H1 (cell line): ENCODE data around the gene FOXK1. TPM values are rescaled to one million over a fixed set of nuclear protein-coding genes. Genes with fewer than 3 reads are reported as not detected.

ENCODE experiments used
- CTCF ChIA-PET: fragments of 300-600 bp; sonication (Branson Sonifier 250); formaldehyde crosslinking; loops from one replicate; lab custom pipeline; 2021; ENCODE audit not compliant: partially characterized antibody; lab: Charles Lee
- POLR2A ChIA-PET: fragments of 300-600 bp; sonication (Branson Sonifier 250); formaldehyde crosslinking; loops from one replicate; lab custom pipeline; 2021; ENCODE audit warnings: inconsistent platforms; ENCODE audit not compliant: partially characterized antibody; lab: Charles Lee
- DNase-seq, 2 experiments: peaks; one replicate each; pipeline versions ENCODE4 v3.0.0 to v3.0.0-alpha.2; 2010 to 2022; ENCODE audit warnings: low spot score in 2 of 2, low read depth in 1 of 2, mixed read lengths in 1 of 2
- FAIRE-seq: peaks from 2 replicates; lab custom pipeline; 2011; peaks lifted over from hg19 to GRCh38; lab: Jason Lieb, UNC
- H2AFZ ChIP-seq: 2 replicates; pipeline ENCODE4 v1.8.1; 2012; ENCODE audit warnings: low read length, inconsistent platforms
- H2AK5ac ChIP-seq: 2 replicates; pipeline ENCODE4 v1.6.1; 2013; ENCODE audit warnings: low read depth, low read length
- H2BK120ac ChIP-seq: replicated peaks from 2 replicates; pipeline ENCODE3; 2013; ENCODE audit warnings: low read depth, low read length, inconsistent platforms
- H2BK12ac ChIP-seq: 2 replicates; pipeline ENCODE4 v1.6.1; 2013; ENCODE audit warnings: low read depth, low read length
- H2BK15ac ChIP-seq: 2 replicates; pipeline ENCODE4 v1.6.1; 2013; ENCODE audit warnings: low read length
- H2BK20ac ChIP-seq: 2 replicates; pipeline ENCODE4 v1.6.1; 2013; ENCODE audit warnings: low read length
- H2BK5ac ChIP-seq: 2 replicates; pipeline ENCODE4 v1.6.1; 2013; ENCODE audit warnings: low read depth, low read length
- H3K14ac ChIP-seq: 2 replicates; pipeline ENCODE4 v1.6.1; 2013; ENCODE audit warnings: inconsistent platforms; ENCODE audit not compliant: insufficient read length
- H3K18ac ChIP-seq: 2 replicates; pipeline ENCODE4 v1.6.1; 2013; ENCODE audit warnings: low read length; ENCODE audit errors: extremely low read depth
- H3K23ac ChIP-seq: 2 replicates; pipeline ENCODE4 v1.6.1; 2013; ENCODE audit warnings: inconsistent platforms; ENCODE audit not compliant: insufficient read length
- H3K23me2 ChIP-seq: 2 replicates; pipeline ENCODE4 v1.6.1; 2013; ENCODE audit warnings: low read depth, low read length
- H3K27ac ChIP-seq: 2 replicates; pipeline ENCODE4 v1.6.1; 2011; ENCODE audit warnings: low read depth, low read length, inconsistent platforms
- H3K27me3 ChIP-seq, 4 experiments: replicated peaks in 1 of 4; 1 replicate in 1 of 4; 2 replicates in 3 of 4; pipeline versions ENCODE4 v1.6.1 to v1.8.1; 2011 to 2013; ENCODE audit warnings: low read length in 3 of 4, mild to moderate bottlenecking in 3 of 4, inconsistent platforms in 2 of 4, mixed read lengths in 2 of 4, moderate library complexity in 1 of 4; ENCODE audit not compliant: control insufficient read depth in 3 of 4, insufficient read depth in 3 of 4; ENCODE audit errors: extremely low read depth in 1 of 4
- H3K36me3 ChIP-seq, 4 experiments: 2 replicates each; pipeline versions ENCODE4 v1.6.1 to v1.8.1; 2011 to 2013; ENCODE audit warnings: mild to moderate bottlenecking in 4 of 4, low read length in 3 of 4, moderate library complexity in 2 of 4, control low read depth in 1 of 4, inconsistent platforms in 1 of 4; ENCODE audit not compliant: insufficient read depth in 4 of 4, control insufficient read depth in 2 of 4
- H3K4ac ChIP-seq: replicated peaks from 2 replicates; pipeline ENCODE3; 2013; ENCODE audit warnings: low read length, low read depth, mixed read lengths, inconsistent platforms; ENCODE audit not compliant: insufficient read length
- H3K4me1 ChIP-seq, 4 experiments: replicated peaks in 1 of 4; 1 replicate in 1 of 4; 2 replicates in 3 of 4; pipeline versions ENCODE4 v1.6.1 to v1.8.1; 2011 to 2013; ENCODE audit warnings: low read length in 3 of 4, inconsistent platforms in 2 of 4, mixed read lengths in 1 of 4; ENCODE audit not compliant: insufficient read depth in 4 of 4, control insufficient read depth in 3 of 4
- H3K4me2 ChIP-seq, 2 experiments: 2 replicates each; pipeline versions ENCODE4 v1.6.1 to v1.8.1; 2011 to 2013; ENCODE audit warnings: low read depth in 2 of 2, low read length in 2 of 2, control low read depth in 1 of 2, inconsistent platforms in 1 of 2, mild to moderate bottlenecking in 1 of 2; ENCODE audit not compliant: insufficient read depth in 1 of 2
- H3K4me3 ChIP-seq, 4 experiments: fragments of 200-600, 300-600 bp in 1 of 4; sonication (generic), shearing (Covaris generic), sonication (Bioruptor Twin) in 1 of 4; 2 replicates each; pipeline versions ENCODE4 v1.5.1 to v1.8.1; 2011 to 2016; ENCODE audit warnings: low read length in 4 of 4, low read depth in 3 of 4, control low read depth in 2 of 4, inconsistent platforms in 2 of 4, mild to moderate bottlenecking in 2 of 4, mixed read lengths in 1 of 4, moderate library complexity in 1 of 4; ENCODE audit not compliant: insufficient read depth in 2 of 4; ENCODE audit errors: extremely low read depth in 1 of 4
- H3K56ac ChIP-seq: replicated peaks from 2 replicates; pipeline ENCODE3; 2013; ENCODE audit warnings: low read depth, mild to moderate bottlenecking, mixed read lengths, low read length, inconsistent platforms; ENCODE audit not compliant: insufficient read length
- H3K79me1 ChIP-seq: 2 replicates; pipeline ENCODE4 v1.6.1; 2013; ENCODE audit warnings: low read depth, low read length, control low read depth
- H3K79me2 ChIP-seq, 2 experiments: 2 replicates each; pipeline versions ENCODE4 v1.6.1 to v1.8.1; 2012 to 2013; ENCODE audit warnings: low read length in 2 of 2, mild to moderate bottlenecking in 2 of 2, inconsistent platforms in 1 of 2; ENCODE audit not compliant: insufficient read depth in 2 of 2, control insufficient read depth in 1 of 2
- H3K9ac ChIP-seq, 4 experiments: replicated peaks in 1 of 4; 1 replicate in 1 of 4; 2 replicates in 3 of 4; pipeline versions ENCODE4 v1.6.1 to v1.8.1; 2011 to 2013; ENCODE audit warnings: low read depth in 3 of 4, low read length in 3 of 4, control low read depth in 2 of 4, mild to moderate bottlenecking in 2 of 4, moderate library complexity in 2 of 4, inconsistent platforms in 1 of 4; ENCODE audit errors: extremely low read depth in 1 of 4
- H3K9me3 ChIP-seq, 2 experiments: 2 replicates each; pipeline versions ENCODE4 v1.6.1 to v1.8.1; 2012 to 2013; ENCODE audit warnings: mild to moderate bottlenecking in 2 of 2, moderate library complexity in 2 of 2, control low read depth in 1 of 2, inconsistent platforms in 1 of 2, low read depth in 1 of 2, low read length in 1 of 2, mixed read lengths in 1 of 2; ENCODE audit not compliant: insufficient read depth in 2 of 2
- H4K20me1 ChIP-seq, 2 experiments: replicated peaks in 1 of 2; 2 replicates each; pipeline versions ENCODE3 to v1.8.1; 2011 to 2013; ENCODE audit warnings: inconsistent platforms in 2 of 2, low read length in 2 of 2, mild to moderate bottlenecking in 1 of 2; ENCODE audit not compliant: insufficient read depth in 2 of 2, control insufficient read depth in 1 of 2
- H4K5ac ChIP-seq: 2 replicates; pipeline ENCODE4 v1.6.1; 2013; ENCODE audit warnings: low read length, low read depth, mixed read lengths, inconsistent platforms; ENCODE audit not compliant: insufficient read length
- H4K8ac ChIP-seq: 2 replicates; pipeline ENCODE4 v1.8.0; 2013; ENCODE audit warnings: mild to moderate bottlenecking, moderate library complexity, low read length, inconsistent platforms; ENCODE audit not compliant: insufficient read depth; ENCODE audit errors: extremely low read depth
- H4K91ac ChIP-seq: replicated peaks from 2 replicates; pipeline ENCODE3; 2013; ENCODE audit warnings: low read length, mixed read lengths, inconsistent platforms; ENCODE audit not compliant: insufficient read length
- WGBS, 2 experiments: shearing (Covaris generic) in 1 of 2; methylation state at CpG; one replicate each; pipeline versions ENCODE4 v1.1.6 to v1.1.7; 2013 to 2015; ENCODE audit warnings: low lambda C conversion rate in 2 of 2, mixed read lengths in 2 of 2, inconsistent platforms in 1 of 2, low coverage in 1 of 2, missing lambda C conversion rate in 1 of 2; ENCODE audit not compliant: insufficient replicate concordance in 2 of 2, insufficient coverage in 1 of 2, insufficient read length in 1 of 2; ENCODE audit errors: extremely low coverage in 1 of 2, missing lambda C conversion rate in 1 of 2; 5-methylcytosine and 5-hydroxymethylcytosine counted together
- polyA plus RNA-seq, 7 experiments: library from polyadenylated mRNA; depleted of rRNA in 3 of 7; stranded (reverse) in 5 of 7; unstranded in 2 of 7; fragments of >200 nt in 5 of 7; fragments of 200-250 nt in 2 of 7; gene quantifications; 1 replicate in 5 of 7; 2 replicates in 1 of 7; 4 replicates in 1 of 7; pipeline versions ENCODE4 v1.2.1 to v1.2.3, GENCODE V29; 2011 to 2013; ENCODE audit warnings: missing spikeins in 2 of 7, mixed read lengths in 2 of 7
- total RNA-seq: library from RNA; stranded (reverse); fragmentation: NEBNext Ultra II Directional; extraction: Animal tissue kit (Norgen Biotek cat#: 25700); gene quantifications from 2 replicates; pipeline ENCODE4 v1.2.1, GENCODE V29; 2021

Gene FOXK1
- total and polyA plus RNA-seq, 2 of the 8 experiments (the other 6 are each of a cell fraction or from before 2014, with no cell fraction given) = 2.0 to 8.5 TPM

GRCh38 chr7:4690953-4691856 lies 9.1 kb downstream of the FOXK1 start:
- H3K27ac ChIP-seq = no peak overlapping the region
- no peak overlapping the region for H4K91ac ChIP-seq
- no peak overlapping the region for H2BK15ac ChIP-seq
- H3K56ac ChIP-seq = no peak overlapping the region
- H2BK5ac ChIP-seq = no peak overlapping the region
- no peak overlapping the region for H3K4me3 ChIP-seq
- DNase-seq (no peak), FAIRE-seq (no peak)
- H3K79me2 ChIP-seq = peaks cover under 1 to 6% of the 10 kb centered on the region in 2 experiments; a peak in 2 of 4 replicates
- no peaks in the 10 kb centered on the region; a peak in 1 of 7 replicates for H3K27me3 ChIP-seq
- no peak overlapping the region for H3K9ac ChIP-seq
- H3K36me3 ChIP-seq = no peaks in the 10 kb centered on the region
- no peaks in the 10 kb centered on the region for H3K9me3 ChIP-seq
- H2BK20ac ChIP-seq = no peak overlapping the region
- no peak overlapping the region for H3K14ac ChIP-seq
- H4K20me1 ChIP-seq = peaks cover 6 to 22% of the 10 kb centered on the region in 2 experiments
- no peak overlapping the region for H3K4ac ChIP-seq
- no peak overlapping the region for H2BK120ac ChIP-seq
- no peak overlapping the region for H4K5ac ChIP-seq
- ChIA-PET CTCF (interaction anchor here (1.7 to 2.2 kb wide), 2 partner anchors 32 to 61 kb away, joined by 4 to 6 read pairs; no protein-coding TSS in a partner anchor), POLR2A (interaction anchor here (0.7 to 1.1 kb wide), 2 partner anchors 9 to 22 kb away, joined by 3 to 4 read pairs; partner anchors contain the start of gene FOXK1)
- peaks cover 3% of the 10 kb centered on the region; the same call in 1 of the 2 replicates for H3K79me1 ChIP-seq
- H3K23me2 ChIP-seq = no peaks in the 10 kb centered on the region
- no peak overlapping the region for H3K18ac ChIP-seq
- H3K4me2 ChIP-seq = no peak overlapping the region
- no peaks in the 10 kb centered on the region; a peak in 1 of 7 replicates for H3K4me1 ChIP-seq
- H2BK12ac ChIP-seq = no peak overlapping the region
- no peak overlapping the region for H4K8ac ChIP-seq
- H2AK5ac ChIP-seq = no peak overlapping the region
- 91% methylated on average over 21 of the region's 23 CpGs; no CpG with 5 or more reads in 1 of the 2 experiments for WGBS, 2 experiments
- H3K23ac ChIP-seq = no peak overlapping the region
- H2AFZ ChIP-seq = no peak overlapping the region
